HUES48 (cell line): ENCODE results near the gene UGP2.
"Not testable (repeated sequence)": the region's sequence is repeated elsewhere in the genome, so short reads cannot be mapped to it uniquely, and the experiment has no call there.

Source experiments
- H3K27ac ChIP-seq: one replicate; pipeline ENCODE4 v1.7.0; 2013; ENCODE audit warnings: low read depth, low read length, inconsistent platforms
- H3K27me3 ChIP-seq: 2 replicates; pipeline ENCODE4 v1.6.1; 2013; ENCODE audit warnings: mild to moderate bottlenecking, low read length; ENCODE audit not compliant: control insufficient read depth, insufficient read depth
- H3K36me3 ChIP-seq: 2 replicates; pipeline ENCODE4 v1.6.1; 2013; ENCODE audit warnings: low read length; ENCODE audit not compliant: control insufficient read depth, insufficient read depth
- H3K4me1 ChIP-seq: 2 replicates; pipeline ENCODE4 v1.6.1; 2013; ENCODE audit warnings: mild to moderate bottlenecking, low read length; ENCODE audit not compliant: control insufficient read depth, insufficient read depth
- H3K4me3 ChIP-seq: 2 replicates; pipeline ENCODE4 v1.5.1; 2013; ENCODE audit warnings: mild to moderate bottlenecking, low read depth, low read length
- H3K9ac ChIP-seq: 2 replicates; pipeline ENCODE4 v1.6.1; 2013; ENCODE audit warnings: mild to moderate bottlenecking, low read depth, low read length, moderate library complexity
- H3K9me3 ChIP-seq: 2 replicates; pipeline ENCODE4 v1.6.1; 2013; ENCODE audit warnings: low read length; ENCODE audit not compliant: control insufficient read depth, insufficient read depth

UGP2 gene

GRCh38 chr2:63898839-63899238 lies 57.1 kb downstream of the UGP2 start:
- H3K4me3 ChIP-seq, result no peak overlapping the region
- H3K9ac ChIP-seq, result no peak overlapping the region
- no peaks in the 10 kb centered on the region for H3K27me3 ChIP-seq
- H3K9me3 ChIP-seq, result no peaks in the 10 kb centered on the region
- no peaks in the 10 kb centered on the region for H3K4me1 ChIP-seq
- no peak overlapping the region for H3K27ac ChIP-seq
- H3K36me3 ChIP-seq, result peaks cover 31% of the 10 kb centered on the region

GRCh38 chr2:63899639-63900038 lies 57.9 kb downstream of the UGP2 start:
- Histone ChIP-seq H3K27me3 (no peaks in the 10 kb centered on the region), H3K36me3 (peaks cover 28% of the 10 kb centered on the region)

GRCh38 chr2:63902149-63902548 lies 60.5 kb downstream of the UGP2 start:
- peaks cover 14% of the 10 kb centered on the region for H3K36me3 ChIP-seq
- H3K9ac ChIP-seq, result no peak overlapping the region
- H3K27ac ChIP-seq, result no peak overlapping the region
- no peaks in the 10 kb centered on the region for H3K4me1 ChIP-seq
- no peaks in the 10 kb centered on the region for H3K27me3 ChIP-seq
- H3K9me3 ChIP-seq, result no peaks in the 10 kb centered on the region
- H3K4me3 ChIP-seq, result no peak overlapping the region

More at GRCh38 chr2:63899639-63900038, 57.9 kb downstream of the UGP2 start:
- Histone ChIP-seq H3K9ac (no peak overlapping the region), H3K4me1 (no peaks in the 10 kb centered on the region), H3K9me3 (no peaks in the 10 kb centered on the region), H3K27ac (no peak overlapping the region), H3K4me3 (no peak overlapping the region)

- no peaks in the 10 kb centered on the region for H3K27me3 ChIP-seq
- no peaks in the 10 kb centered on the region for H3K4me1 ChIP-seq
- no peaks in the 10 kb centered on the region for H3K9me3 ChIP-seq
- H3K27ac ChIP-seq, result no peak overlapping the region
- H3K4me3 ChIP-seq, result no peak overlapping the region
- peaks cover 11% of the 10 kb centered on the region for H3K36me3 ChIP-seq
- H3K9ac ChIP-seq, result no peak overlapping the region
These were observed 61.3 kb downstream of the UGP2 start for GRCh38 chr2:63903003-63903402.

- Histone ChIP-seq H3K4me1 (peaks cover 4% of the 10 kb centered on the region; the same call in 1 of the 2 replicates), H3K36me3 (peaks cover 43% of the 10 kb centered on the region), H3K4me3 (no peak overlapping the region)
These were observed 72.6 kb downstream of the UGP2 start for GRCh38 chr2:63914311-63914710.

GRCh38 chr2:63926815-63927214 lies 85.1 kb downstream of the UGP2 start:
- Histone ChIP-seq H3K4me3 (no peak overlapping the region), H3K27ac (peak overlapping the region; percentile 42), H3K9me3 (no peaks in the 10 kb centered on the region), H3K9ac (no peak overlapping the region), H3K27me3 (no peaks in the 10 kb centered on the region), H3K36me3 (0 out of 2 replicates have a peak, but pooled peaks cover 3% of the 10 kb centered on the region), H3K4me1 (peaks cover 9% of the 10 kb centered on the region; the same call in 1 of the 2 replicates)

More at GRCh38 chr2:63914311-63914710, 72.6 kb downstream of the UGP2 start:
- H3K9me3 ChIP-seq, result no peaks in the 10 kb centered on the region
- H3K27ac ChIP-seq, result no peak overlapping the region
- H3K27me3 ChIP-seq, result no peaks in the 10 kb centered on the region
- no peak overlapping the region for H3K9ac ChIP-seq

GRCh38 chr2:63932104-63932503 lies 90.4 kb downstream of the UGP2 start:
- peaks cover 15% of the 10 kb centered on the region for H3K36me3 ChIP-seq
- not testable (repeated sequence) for H3K9ac ChIP-seq, H3K9me3 ChIP-seq, H3K27ac ChIP-seq, H3K4me3 ChIP-seq, H3K27me3 ChIP-seq, H3K4me1 ChIP-seq
